ENCODE data around the gene LRPPRC.
A peak's percentile ranks its signal among the peaks of the same experiment; 100 is the strongest.

The LRPPRC gene

DNA sequence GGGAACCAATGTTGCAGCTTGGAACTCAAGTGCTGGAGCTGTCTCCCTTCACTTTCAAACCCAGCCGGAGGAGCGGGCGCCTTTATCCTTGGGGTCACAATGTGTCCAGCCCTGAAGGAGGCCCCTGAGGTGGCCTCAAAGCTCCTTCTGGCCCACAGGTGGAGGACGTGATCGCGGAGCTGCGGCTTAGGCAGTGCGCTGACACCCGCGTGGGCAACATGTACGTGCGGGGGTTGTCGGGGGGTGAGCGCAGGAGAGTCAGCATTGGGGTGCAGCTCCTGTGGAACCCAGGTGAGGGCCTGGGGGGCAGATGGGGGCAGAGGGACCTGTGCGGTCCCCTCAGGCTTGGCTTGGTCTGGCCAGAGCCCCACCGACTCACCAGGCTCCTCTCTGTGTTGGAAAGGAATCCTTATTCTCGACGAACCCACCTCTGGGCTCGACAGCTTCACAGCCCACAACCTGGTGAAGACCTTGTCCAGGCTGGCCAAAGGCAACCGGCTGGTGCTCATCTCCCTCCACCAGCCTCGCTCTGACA lies 143.5 kb downstream of the LRPPRC start:
- TF ChIP-seq, protein P1, sequence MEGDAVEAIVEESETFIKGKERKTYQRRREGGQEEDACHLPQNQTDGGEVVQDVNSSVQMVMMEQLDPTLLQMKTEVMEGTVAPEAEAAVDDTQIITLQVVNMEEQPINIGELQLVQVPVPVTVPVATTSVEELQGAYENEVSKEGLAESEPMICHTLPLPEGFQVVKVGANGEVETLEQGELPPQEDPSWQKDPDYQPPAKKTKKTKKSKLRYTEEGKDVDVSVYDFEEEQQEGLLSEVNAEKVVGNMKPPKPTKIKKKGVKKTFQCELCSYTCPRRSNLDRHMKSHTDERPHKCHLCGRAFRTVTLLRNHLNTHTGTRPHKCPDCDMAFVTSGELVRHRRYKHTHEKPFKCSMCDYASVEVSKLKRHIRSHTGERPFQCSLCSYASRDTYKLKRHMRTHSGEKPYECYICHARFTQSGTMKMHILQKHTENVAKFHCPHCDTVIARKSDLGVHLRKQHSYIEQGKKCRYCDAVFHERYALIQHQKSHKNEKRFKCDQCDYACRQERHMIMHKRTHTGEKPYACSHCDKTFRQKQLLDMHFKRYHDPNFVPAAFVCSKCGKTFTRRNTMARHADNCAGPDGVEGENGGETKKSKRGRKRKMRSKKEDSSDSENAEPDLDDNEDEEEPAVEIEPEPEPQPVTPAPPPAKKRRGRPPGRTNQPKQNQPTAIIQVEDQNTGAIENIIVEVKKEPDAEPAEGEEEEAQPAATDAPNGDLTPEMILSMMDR (IDR thresholded peaks at IDR 0.05; ENCODE audit: control insufficient read depth, extremely low read depth, insufficient read depth), result no peak
- no peak overlapping the region for H3K4me3 ChIP-seq (ENCODE audit: low read depth, low read length)
- no peak for DNase-seq (ENCODE audit: low read depth)

DNA sequence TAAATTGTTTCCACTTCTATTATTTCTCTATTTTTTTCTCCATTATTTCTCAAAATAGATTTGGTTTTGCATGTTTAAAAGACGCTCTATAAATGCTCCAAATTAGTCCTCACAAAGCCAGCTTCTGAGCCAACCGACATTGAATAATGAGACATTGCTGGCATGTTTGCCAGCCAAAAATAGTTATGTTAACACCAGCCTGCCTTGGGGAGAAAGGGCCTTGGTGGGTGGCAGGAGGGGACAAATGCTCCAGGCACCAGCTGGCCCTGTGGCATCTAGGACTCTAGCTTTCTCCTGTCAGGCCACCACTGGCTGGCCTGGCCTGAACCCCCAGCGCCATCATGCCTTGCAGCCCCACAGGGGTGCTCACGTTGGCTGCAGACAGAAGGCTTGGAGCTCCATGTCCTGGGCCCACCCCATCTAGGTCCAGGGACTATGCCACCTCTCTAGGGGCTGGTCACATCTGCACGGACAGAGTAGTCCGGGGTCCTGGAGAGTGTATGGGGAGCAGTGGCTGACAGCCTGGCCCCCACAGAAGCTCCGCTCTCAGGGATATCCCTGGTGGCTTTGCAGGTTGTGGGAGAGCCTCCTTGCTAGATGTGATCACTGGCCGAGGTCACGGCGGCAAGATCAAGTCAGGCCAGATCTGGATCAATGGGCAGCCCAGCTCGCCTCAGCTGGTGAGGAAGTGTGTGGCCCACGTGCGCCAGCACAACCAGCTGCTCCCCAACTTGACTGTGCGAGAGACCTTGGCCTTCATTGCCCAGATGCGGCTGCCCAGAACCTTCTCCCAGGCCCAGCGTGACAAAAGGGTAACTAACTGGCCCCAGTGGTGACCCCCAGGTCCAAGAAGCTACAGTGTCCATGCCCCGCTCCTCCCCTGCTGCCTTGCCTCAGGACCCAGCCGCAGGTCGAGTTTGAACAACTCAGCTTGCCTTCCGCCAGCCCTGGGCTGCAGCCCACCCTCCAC lies 144.5 kb downstream of the LRPPRC start:
- no peak for DNase-seq (ENCODE audit: low read depth)
- no peak overlapping the region for H3K4me3 ChIP-seq (ENCODE audit: low read depth, low read length)
- TF ChIP-seq, protein P1 (IDR thresholded peaks at IDR 0.05; ENCODE audit: control insufficient read depth, extremely low read depth, insufficient read depth), result no peak

DNA sequence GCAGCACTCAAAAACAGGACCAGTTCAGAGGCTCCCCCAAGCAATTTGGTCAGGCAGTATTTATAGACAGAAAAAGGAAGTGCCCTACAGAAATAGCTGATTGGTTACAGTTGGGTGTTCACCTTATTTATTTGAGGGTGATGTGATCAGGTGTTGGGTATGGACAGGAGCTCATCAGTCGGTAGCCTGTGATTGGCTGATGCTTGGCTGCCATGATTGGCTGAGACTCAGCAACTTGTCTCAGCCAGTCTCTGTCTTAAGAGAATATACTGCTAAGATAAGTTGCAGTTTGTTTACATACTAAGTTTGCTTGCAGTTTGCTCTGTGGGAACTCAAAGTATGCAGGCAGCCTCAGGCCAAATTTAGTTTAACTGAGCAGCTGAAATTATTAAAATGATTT lies 147.6 kb downstream of the LRPPRC start:
- H3K4me3 ChIP-seq (ENCODE audit: low read depth, low read length), result no peak overlapping the region
- TF ChIP-seq, protein P1 (IDR thresholded peaks at IDR 0.05; ENCODE audit: control insufficient read depth, extremely low read depth, insufficient read depth), result no peak
- peak; percentile 13 for DNase-seq (ENCODE audit: low read depth)

DNA sequence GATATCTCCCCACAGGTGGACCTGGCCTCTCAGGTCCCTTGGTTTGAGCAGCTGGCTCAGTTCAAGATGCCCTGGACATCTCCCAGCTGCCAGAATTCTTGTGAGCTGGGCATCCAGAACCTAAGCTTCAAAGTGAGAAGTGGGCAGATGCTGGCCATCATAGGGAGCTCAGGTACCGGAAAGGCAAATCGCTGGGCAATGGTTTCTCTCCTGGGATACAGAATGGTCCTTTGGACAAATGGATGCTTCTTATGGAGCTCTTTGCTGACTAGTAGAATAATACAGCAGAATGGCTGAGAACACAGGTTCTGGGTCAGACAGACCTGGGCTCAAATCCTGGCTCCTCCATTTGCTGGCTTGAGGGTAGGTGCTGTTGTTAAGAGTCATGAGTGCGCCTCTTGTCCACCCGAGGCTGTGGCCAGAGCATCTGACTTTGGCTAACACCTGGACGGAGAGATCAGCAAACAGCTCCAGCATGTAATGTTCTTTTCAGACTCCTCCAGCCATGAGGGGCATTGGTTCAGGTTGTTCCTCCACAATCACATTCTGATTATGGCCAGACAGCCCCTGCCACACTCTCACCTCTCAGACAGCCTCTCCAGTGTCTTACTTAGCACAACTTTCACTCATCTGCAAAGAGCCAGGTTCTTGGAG lies 149.5 kb downstream of the LRPPRC start:
- no peak overlapping the region for H3K4me3 ChIP-seq (ENCODE audit: low read depth, low read length)
- no peak for DNase-seq (ENCODE audit: low read depth)
- TF ChIP-seq, protein P1 (IDR thresholded peaks at IDR 0.05; ENCODE audit: control insufficient read depth, extremely low read depth, insufficient read depth), result no peak

DNA sequence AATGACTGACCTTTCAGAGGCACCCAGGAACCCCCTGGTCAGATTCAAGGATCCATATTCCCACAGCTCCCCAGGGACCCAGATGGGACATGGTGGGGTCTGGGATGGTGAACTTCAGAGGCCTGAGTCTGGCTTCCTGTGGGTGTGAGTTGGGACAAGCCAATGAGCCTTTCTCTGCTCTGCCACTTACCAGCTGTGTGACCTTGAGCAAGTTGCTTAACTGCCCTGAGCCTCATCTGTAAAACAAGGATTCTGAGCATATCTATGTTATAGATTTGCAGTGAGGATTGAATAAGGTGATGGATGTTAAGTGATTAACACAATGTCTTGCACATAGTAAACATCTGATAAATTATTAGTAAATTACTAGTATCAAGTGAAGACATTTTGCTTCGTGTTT lies 150.6 kb downstream of the LRPPRC start:
- no peak for DNase-seq (ENCODE audit: low read depth)
- no peak overlapping the region for H3K4me3 ChIP-seq (ENCODE audit: low read depth, low read length)
- TF ChIP-seq, protein P1 (IDR thresholded peaks at IDR 0.05; ENCODE audit: control insufficient read depth, extremely low read depth, insufficient read depth), result no peak

DNA sequence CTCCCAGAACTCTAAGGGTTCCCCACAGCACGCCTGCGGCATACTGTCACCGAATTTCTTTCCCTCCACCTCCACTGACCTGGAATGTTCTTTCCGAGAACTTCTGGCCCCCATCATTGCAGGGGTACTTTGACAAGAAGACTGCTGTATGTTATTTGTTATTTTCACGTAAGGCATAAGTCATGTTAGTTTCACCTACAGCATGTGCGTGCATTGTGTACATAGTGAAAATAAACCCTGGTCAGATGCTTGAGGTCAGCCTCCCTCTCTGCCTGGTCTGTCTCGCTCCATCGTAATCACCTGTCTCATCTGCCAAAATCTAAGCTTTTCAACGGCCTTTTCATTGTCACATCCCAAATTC lies 152.9 kb downstream of the LRPPRC start:
- H3K4me3 ChIP-seq (ENCODE audit: low read depth, low read length), result no peak overlapping the region
- DNase-seq (ENCODE audit: low read depth), result no peak
- TF ChIP-seq, protein P1 (IDR thresholded peaks at IDR 0.05; ENCODE audit: control insufficient read depth, extremely low read depth, insufficient read depth), result no peak
